ENCODE measurements around the gene HIVEP3. TPM values are rescaled to one million over a fixed set of nuclear protein-coding genes. Genes with fewer than 3 reads are reported as not detected.
A peak's percentile ranks its signal among the peaks of the same experiment; 100 is the strongest.

Gene HIVEP3
- total RNA-seq, 1 experiment from 2014 or later, result 3.1 TPM

GRCh38 chr1:41513383-41513735, 405.4 kb downstream of the HIVEP3 start:
- Histone ChIP-seq H3K9me3 (ENCODE audit: low read depth, low read length, poor library complexity, severe bottlenecking) (no peaks in the 10 kb centered on the region), H3K4me3 (ENCODE audit: low read depth, low read length, poor library complexity, severe bottlenecking) (no peak overlapping the region), H3K36me3 (ENCODE audit: insufficient read depth, low read length, poor library complexity, severe bottlenecking) (no peaks in the 10 kb centered on the region), H3K4me1 (ENCODE audit: insufficient read depth, low read length, poor library complexity, severe bottlenecking) (peaks cover 8% of the 10 kb centered on the region), H3K27ac (ENCODE audit: low read depth, low read length, poor library complexity, severe bottlenecking) (no peak overlapping the region), H3K27me3 (replicated peaks; ENCODE audit: insufficient read depth, low read depth, low read length, poor library complexity) (no peaks in the 10 kb centered on the region)
- ChIA-PET CTCF (no interaction called here), POLR2A (ENCODE audit: low non-redundant PET) (no interaction called here)
- no peak for DNase-seq (ENCODE audit: low spot score)
- no TSS peak for BruUV-seq (replicated peaks)
- intact Hi-C loops (cut with micrococcal nuclease; ENCODE audit: unreplicated experiment), result no loop called here
- no peak for TF ChIP-seq EZH2 (IDR thresholded peaks at IDR 0.05; ENCODE audit: borderline replicate concordance, low read depth, low read length, poor library complexity, severe bottlenecking)
- peak; percentile 68 for TF ChIP-seq CTCF (conservative IDR thresholded peaks at IDR 0.05; ENCODE audit: low read depth, low read length)

GRCh38 chr1:41512701-41513382, 405.9 kb downstream of the HIVEP3 start:
- ChIA-PET POLR2A (ENCODE audit: low non-redundant PET) (interaction anchor here (0.6 kb wide), 1 partner anchor 30 kb away, joined by 3 read pairs; no protein-coding TSS in a partner anchor), CTCF (no interaction called here)
- H3K36me3 ChIP-seq (ENCODE audit: insufficient read depth, low read length, poor library complexity, severe bottlenecking), result no peaks in the 10 kb centered on the region
- BruUV-seq (replicated peaks), result no TSS peak
- intact Hi-C loops (cut with micrococcal nuclease; ENCODE audit: unreplicated experiment), result no loop called here
- H3K27me3 ChIP-seq (replicated peaks; ENCODE audit: insufficient read depth, low read depth, low read length, poor library complexity), result no peaks in the 10 kb centered on the region
- peaks cover 8% of the 10 kb centered on the region for H3K4me1 ChIP-seq (ENCODE audit: insufficient read depth, low read length, poor library complexity, severe bottlenecking)
- H3K4me3 ChIP-seq (ENCODE audit: low read depth, low read length, poor library complexity, severe bottlenecking), result no peak overlapping the region
- DNase-seq (ENCODE audit: low spot score), result no peak
- TF ChIP-seq EZH2 (IDR thresholded peaks at IDR 0.05; ENCODE audit: borderline replicate concordance, low read depth, low read length, poor library complexity, severe bottlenecking), result no peak
- no peak for TF ChIP-seq CTCF (conservative IDR thresholded peaks at IDR 0.05; ENCODE audit: low read depth, low read length)
- no peaks in the 10 kb centered on the region for H3K9me3 ChIP-seq (ENCODE audit: low read depth, low read length, poor library complexity, severe bottlenecking)
- no peak overlapping the region for H3K27ac ChIP-seq (ENCODE audit: low read depth, low read length, poor library complexity, severe bottlenecking)

GRCh38 chr1:41511239-41511540, 407.5 kb downstream of the HIVEP3 start:
- BruUV-seq (replicated peaks), result no TSS peak
- TF ChIP-seq EZH2 (IDR thresholded peaks at IDR 0.05; ENCODE audit: borderline replicate concordance, low read depth, low read length, poor library complexity, severe bottlenecking) (no peak), CTCF (conservative IDR thresholded peaks at IDR 0.05; ENCODE audit: low read depth, low read length) (no peak)
- Histone ChIP-seq H3K36me3 (ENCODE audit: insufficient read depth, low read length, poor library complexity, severe bottlenecking) (no peaks in the 10 kb centered on the region), H3K27ac (ENCODE audit: low read depth, low read length, poor library complexity, severe bottlenecking) (no peak overlapping the region), H3K27me3 (replicated peaks; ENCODE audit: insufficient read depth, low read depth, low read length, poor library complexity) (no peaks in the 10 kb centered on the region), H3K4me3 (ENCODE audit: low read depth, low read length, poor library complexity, severe bottlenecking) (no peak overlapping the region), H3K9me3 (ENCODE audit: low read depth, low read length, poor library complexity, severe bottlenecking) (no peaks in the 10 kb centered on the region), H3K4me1 (ENCODE audit: insufficient read depth, low read length, poor library complexity, severe bottlenecking) (peaks cover 4% of the 10 kb centered on the region)
- CTCF ChIA-PET, result no interaction called here
- intact Hi-C loops (cut with micrococcal nuclease; ENCODE audit: unreplicated experiment), result no loop called here
- POLR2A ChIA-PET (ENCODE audit: low non-redundant PET), result no interaction called here
- DNase-seq (ENCODE audit: low spot score), result no peak
